Stimulated activated CD4-positive, alpha-beta T cell treated with anti-CD3 and anti-CD28 coated beads, TNF-alpha, amount 100 ng/mL, for 48 hours (primary cell): ENCODE data around the gene RFWD3.

ENCODE experiments used
- DNase-seq, 3 donors: peaks; one replicate each; pipeline ENCODE4 v3.0.0-alpha.2; 2020; ENCODE audit warnings: low read depth in 3 of 3

The RFWD3 gene

GRCh38 chr16:74582970-74583369, 83.7 kb downstream of the RFWD3 start:
- DNase-seq, result no peak

DNA sequence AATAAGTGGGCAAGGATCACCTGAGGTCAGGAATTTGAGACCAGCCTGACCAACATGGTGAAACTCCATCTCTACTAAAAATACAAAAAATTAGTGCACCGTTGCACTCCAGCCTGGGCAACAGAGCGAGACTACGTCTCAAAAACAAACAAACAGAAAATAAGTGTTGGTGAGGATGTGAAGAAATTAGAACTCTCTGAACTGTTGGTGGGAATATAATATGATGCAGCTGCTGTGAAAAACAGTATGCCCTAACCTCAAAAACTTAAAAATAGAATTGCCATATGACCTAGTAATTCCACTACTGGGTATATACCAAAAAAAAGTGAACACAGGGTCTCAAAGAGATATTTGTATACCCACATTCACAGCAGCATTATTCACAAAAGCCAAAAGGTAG, 85.8 kb downstream of the RFWD3 start:
- no peak for DNase-seq

- DNase-seq, result no peak
These were observed 87.8 kb downstream of the RFWD3 start for GRCh38 chr16:74578838-74579237.

- no peak for DNase-seq
These were observed 88.2 kb downstream of the RFWD3 start for GRCh38 chr16:74578433-74578832.

DNA sequence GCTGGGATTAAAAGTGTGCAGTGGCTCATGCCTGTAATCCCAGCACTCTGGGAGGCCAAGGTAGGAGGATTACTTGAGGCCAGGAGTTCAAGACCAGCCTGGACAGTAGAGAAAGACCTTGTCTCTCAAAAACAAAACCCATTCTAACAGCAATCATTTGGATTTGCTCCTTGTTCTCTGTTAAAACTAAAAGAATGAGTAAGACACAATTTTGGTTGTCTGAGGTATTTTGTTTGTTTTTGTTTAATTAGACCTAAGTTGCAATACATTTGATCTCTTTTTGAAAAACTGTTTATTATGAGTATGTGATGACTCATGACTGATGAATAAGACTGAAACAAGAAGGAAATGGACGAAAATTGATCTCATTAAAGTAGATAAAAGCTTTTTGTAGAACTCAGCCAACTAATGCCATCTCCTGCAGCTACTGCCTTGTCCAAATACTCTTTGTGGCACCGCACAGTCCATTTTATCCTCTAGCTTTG, 88.8 kb downstream of the RFWD3 start:
- DNase-seq, result no peak

GRCh38 chr16:74575807-74576643, 90.7 kb downstream of the RFWD3 start:
- no peak for DNase-seq

DNA sequence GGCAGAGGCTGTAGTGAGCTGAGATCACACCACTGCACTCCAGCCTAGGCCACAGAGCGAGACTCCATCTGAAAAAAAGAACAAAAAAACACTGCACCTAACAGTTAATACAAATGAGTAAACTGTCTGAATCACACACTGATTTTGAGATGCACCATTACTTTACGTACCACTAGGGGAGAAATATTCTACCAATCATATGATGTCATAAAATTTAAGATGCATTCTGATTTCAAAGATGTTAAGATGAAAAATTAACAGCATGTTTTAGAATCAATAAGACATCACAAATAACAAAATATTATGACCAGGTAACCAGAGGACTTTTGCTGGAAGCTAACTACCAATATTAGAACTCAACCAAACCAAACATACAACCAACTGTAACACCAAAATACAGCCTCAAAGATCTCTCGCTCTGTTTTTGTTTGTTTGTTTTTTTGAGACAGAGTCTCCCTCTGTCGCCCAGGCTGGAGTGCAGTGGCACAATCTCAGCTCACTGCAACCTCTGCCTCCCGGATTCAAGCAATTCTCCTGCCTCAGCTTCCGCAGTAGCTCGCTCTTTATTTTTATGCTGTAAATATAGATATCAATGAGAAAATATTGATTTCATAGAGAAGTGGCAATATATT, 91.4 kb downstream of the RFWD3 start:
- no peak for DNase-seq

DNA sequence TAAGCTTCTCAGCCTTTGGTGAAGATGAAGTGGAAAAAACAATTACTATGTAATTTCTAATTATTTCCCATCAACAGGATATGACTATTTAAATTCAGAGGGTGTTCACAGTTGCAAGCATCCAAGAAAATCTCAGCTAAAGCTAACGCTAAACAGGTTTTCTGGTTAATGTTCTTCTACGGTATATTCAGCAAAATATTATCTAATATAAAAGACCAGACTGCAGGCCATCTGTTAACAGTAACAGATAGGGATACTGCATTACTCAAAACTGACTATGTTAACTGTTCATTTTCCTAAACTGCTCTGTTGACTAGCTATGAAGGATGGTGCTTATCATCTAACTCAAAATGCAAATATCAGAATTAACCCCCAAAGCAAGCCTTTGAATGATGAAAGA, 92.5 kb downstream of the RFWD3 start:
- DNase-seq, result no peak

DNA sequence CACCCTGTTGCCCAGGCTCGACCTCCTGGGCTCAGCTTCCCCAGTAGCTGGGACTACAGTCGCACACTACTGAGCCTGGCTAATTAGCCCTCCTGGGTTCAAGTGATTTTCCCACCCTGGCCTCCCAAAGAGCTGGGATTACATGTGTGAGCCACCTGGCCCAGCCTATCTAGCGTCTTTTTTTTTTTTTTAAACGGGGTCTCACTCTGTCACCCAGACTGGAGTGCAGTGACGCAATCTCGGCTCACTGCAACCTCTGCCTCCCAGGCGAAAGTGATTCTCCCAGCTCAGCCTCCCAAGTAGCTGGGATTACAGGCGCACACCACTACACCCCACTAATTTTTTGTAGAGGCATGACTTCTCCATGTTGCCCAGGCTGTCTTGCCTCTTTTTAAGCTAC, 93.1 kb downstream of the RFWD3 start:
- DNase-seq, result no peak
